HL-60 (cell line): ENCODE results near the gene RUNX1.
A peak's percentile ranks its signal among the peaks of the same experiment; 100 is the strongest.

Experiments used
- DNase-seq, 2 experiments: peaks; one replicate each; pipeline ENCODE4 v3.0.0-alpha.2; 2010 to 2020; ENCODE audit warnings: low read depth in 1 of 2, low spot score in 1 of 2
- H3K27ac ChIP-seq: fragments of 250-450 bp; sonication (Bioruptor Pico); replicated peaks from 2 replicates; pipeline ENCODE4 v1.5.1; 2020; ENCODE audit warnings: mild to moderate bottlenecking, moderate library complexity
- H3K27me3 ChIP-seq: fragments of 250-450 bp; sonication (Bioruptor Pico); 2 replicates; pipeline ENCODE4 v1.5.1; 2021; ENCODE audit warnings: mild to moderate bottlenecking, moderate library complexity; ENCODE audit not compliant: insufficient read depth, poor library complexity, severe bottlenecking
- H3K4me3 ChIP-seq: replicated peaks from 2 replicates; pipeline ENCODE4 v1.5.1; 2011; ENCODE audit warnings: mild to moderate bottlenecking, control low read depth, low read length; ENCODE audit not compliant: insufficient read depth
- GABPA ChIP-seq: IDR thresholded peaks from 2 replicates; pipeline ENCODE4 v1.6.1; 2012; ENCODE audit warnings: low read depth
- POLR2AphosphoS5 ChIP-seq: IDR thresholded peaks from 2 replicates; pipeline ENCODE4 v1.6.1; 2012; ENCODE audit warnings: low read depth
- SPI1 ChIP-seq: IDR thresholded peaks from 2 replicates; pipeline ENCODE4 v1.6.1; 2012; ENCODE audit warnings: low read depth, mild to moderate bottlenecking, borderline replicate concordance
- TF ChIP-seq, protein P1 (sequence below): IDR thresholded peaks from 2 replicates; pipeline ENCODE4 v1.6.1; 2012; ENCODE audit warnings: low read depth; ENCODE audit not compliant: insufficient replicate concordance
- TF ChIP-seq, protein P2 (sequence below): IDR thresholded peaks from one replicate; pipeline ENCODE4 v1.5.1; 2011; ENCODE audit warnings: low read length, control low read depth, inconsistent platforms; ENCODE audit not compliant: insufficient read depth

Gene RUNX1

DNA sequence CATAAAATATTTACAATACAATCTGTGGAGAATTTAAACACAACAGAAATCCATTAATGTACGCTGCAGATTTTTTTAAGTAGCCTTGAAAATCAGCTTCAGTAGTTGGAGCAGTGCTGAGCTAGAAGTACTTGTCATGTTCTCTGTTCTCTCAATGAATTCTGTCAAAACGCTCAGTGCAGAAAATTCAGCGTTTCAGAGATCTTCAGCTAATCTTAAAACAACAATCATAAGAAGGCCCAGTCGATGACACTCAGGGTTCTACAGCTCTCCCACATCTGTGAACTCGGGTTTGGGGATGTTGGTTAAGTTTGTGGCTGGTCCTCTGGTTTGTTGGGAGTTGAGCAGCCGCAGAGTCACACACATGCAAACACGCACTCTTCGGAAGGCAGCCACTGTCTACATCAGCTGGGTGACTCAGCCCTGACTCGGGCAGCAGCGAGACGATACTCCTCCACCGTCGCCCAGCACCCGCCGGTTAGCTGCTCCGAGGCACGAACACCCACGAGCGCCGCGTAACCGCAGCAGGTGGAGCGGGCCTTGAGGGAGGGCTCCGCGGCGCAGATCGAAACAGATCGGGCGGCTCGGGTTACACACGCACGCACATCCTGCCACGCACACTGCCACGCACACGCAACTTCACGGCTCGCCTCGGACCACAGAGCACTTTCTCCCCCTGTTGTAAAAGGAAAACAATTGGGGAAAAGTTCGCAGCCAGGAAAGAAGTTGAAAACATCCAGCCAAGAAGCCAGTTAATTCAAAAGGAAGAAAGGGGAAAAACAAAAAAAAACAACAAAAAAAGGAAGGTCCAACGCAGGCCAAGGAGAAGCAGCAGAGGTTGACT, 161.2 kb downstream of the RUNX1 start:
- Histone ChIP-seq H3K27me3 (no peaks in the 10 kb centered on the region), H3K27ac (peak overlapping the region; percentile 91), H3K4me3 (peak overlapping the region; percentile 88)
- peak; percentile 74 to 83 for DNase-seq
- TF ChIP-seq, protein P1, sequence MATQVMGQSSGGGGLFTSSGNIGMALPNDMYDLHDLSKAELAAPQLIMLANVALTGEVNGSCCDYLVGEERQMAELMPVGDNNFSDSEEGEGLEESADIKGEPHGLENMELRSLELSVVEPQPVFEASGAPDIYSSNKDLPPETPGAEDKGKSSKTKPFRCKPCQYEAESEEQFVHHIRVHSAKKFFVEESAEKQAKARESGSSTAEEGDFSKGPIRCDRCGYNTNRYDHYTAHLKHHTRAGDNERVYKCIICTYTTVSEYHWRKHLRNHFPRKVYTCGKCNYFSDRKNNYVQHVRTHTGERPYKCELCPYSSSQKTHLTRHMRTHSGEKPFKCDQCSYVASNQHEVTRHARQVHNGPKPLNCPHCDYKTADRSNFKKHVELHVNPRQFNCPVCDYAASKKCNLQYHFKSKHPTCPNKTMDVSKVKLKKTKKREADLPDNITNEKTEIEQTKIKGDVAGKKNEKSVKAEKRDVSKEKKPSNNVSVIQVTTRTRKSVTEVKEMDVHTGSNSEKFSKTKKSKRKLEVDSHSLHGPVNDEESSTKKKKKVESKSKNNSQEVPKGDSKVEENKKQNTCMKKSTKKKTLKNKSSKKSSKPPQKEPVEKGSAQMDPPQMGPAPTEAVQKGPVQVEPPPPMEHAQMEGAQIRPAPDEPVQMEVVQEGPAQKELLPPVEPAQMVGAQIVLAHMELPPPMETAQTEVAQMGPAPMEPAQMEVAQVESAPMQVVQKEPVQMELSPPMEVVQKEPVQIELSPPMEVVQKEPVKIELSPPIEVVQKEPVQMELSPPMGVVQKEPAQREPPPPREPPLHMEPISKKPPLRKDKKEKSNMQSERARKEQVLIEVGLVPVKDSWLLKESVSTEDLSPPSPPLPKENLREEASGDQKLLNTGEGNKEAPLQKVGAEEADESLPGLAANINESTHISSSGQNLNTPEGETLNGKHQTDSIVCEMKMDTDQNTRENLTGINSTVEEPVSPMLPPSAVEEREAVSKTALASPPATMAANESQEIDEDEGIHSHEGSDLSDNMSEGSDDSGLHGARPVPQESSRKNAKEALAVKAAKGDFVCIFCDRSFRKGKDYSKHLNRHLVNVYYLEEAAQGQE: no peak
- TF ChIP-seq SPI1: no peak; the same call in 1 of the 2 replicates
- peak; percentile 93 for TF ChIP-seq POLR2AphosphoS5
- no peak for TF ChIP-seq GABPA

DNA sequence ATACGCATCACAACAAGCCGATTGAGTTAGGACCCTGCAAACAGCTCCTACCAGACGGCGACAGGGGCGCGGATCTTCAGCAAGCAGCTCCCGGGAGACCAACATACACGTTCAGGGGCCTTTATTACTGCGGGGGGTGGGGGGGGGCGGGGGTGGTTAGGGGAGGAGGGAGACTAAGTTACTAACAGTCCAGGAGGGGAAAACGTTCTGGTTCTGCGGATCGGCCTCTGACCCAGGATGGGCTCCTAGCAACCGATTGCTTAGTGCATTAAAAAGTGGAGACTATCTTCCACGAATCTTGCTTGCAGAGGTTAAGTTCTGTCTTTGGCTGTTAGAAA, 162.0 kb downstream of the RUNX1 start:
- DNase-seq: no peak
- Histone ChIP-seq H3K27me3 (no peaks in the 10 kb centered on the region), H3K4me3 (peak overlapping the region; percentile 88), H3K27ac (peak overlapping the region; percentile 91)
- TF ChIP-seq GABPA (no peak), SPI1 (no peak), POLR2AphosphoS5 (no peak; the same call in 1 of the 2 replicates)
- TF ChIP-seq, protein P2, sequence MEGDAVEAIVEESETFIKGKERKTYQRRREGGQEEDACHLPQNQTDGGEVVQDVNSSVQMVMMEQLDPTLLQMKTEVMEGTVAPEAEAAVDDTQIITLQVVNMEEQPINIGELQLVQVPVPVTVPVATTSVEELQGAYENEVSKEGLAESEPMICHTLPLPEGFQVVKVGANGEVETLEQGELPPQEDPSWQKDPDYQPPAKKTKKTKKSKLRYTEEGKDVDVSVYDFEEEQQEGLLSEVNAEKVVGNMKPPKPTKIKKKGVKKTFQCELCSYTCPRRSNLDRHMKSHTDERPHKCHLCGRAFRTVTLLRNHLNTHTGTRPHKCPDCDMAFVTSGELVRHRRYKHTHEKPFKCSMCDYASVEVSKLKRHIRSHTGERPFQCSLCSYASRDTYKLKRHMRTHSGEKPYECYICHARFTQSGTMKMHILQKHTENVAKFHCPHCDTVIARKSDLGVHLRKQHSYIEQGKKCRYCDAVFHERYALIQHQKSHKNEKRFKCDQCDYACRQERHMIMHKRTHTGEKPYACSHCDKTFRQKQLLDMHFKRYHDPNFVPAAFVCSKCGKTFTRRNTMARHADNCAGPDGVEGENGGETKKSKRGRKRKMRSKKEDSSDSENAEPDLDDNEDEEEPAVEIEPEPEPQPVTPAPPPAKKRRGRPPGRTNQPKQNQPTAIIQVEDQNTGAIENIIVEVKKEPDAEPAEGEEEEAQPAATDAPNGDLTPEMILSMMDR: no peak
- TF ChIP-seq, protein P1: no peak

DNA sequence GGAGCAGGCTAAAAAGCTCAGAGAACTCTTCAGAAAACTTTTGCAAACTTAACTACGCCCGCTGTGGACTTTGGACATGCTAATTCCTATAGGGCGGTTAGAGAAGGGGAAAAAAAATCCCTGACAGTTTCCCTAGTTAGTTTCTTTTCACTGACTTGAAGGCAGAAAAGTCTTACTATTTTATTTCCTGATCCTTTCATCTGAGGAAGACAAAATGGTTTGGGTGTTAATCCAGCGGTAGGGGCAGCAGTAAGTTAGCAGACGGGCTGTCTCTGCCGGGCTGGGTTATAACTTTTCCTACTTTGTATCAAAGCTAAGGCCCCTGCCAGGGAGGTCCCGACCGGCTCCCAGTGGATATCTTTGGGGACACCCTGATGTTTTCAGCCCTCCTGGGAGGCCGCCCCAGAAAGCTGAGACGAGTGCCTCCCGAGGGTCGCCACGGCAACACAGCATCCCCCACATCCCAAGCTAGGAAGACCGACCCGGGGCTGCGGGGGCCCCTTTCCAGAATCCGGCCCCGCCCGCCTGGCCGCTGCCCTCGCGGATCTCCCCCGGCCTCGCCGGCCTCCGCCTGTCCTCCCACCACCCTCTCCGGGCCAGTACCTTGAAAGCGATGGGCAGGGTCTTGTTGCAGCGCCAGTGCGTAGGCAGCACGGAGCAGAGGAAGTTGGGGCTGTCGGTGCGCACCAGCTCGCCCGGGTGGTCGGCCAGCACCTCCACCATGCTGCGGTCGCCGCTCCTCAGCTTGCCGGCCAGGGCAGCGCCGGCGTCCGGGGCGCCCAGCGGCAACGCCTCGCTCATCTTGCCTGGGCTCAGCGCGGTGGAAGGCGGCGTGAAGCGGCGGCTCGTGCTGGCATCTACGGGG, 162.6 kb downstream of the RUNX1 start:
- Histone ChIP-seq H3K27ac (peak overlapping the region; percentile 91), H3K27me3 (no peaks in the 10 kb centered on the region), H3K4me3 (peak overlapping the region; percentile 88)
- TF ChIP-seq SPI1 (no peak), POLR2AphosphoS5 (no peak; the same call in none of the 2 replicates), GABPA (no peak)
- TF ChIP-seq, protein P2: no peak
- TF ChIP-seq, protein P1: no peak
- DNase-seq: peak in 1 of 2 experiments; percentile 29
